GM23248 (cell line): ENCODE measurements around the gene PCBP3. TPM values are rescaled to one million over a fixed set of nuclear protein-coding genes. Genes with fewer than 3 reads are reported as not detected.
"Not testable (repeated sequence)": the region's sequence is repeated elsewhere in the genome, so short reads cannot be mapped to it uniquely, and the experiment has no call there.

ENCODE experiments used
- DNase-seq: peaks from one replicate; pipeline ENCODE4 v3.0.0-alpha.2; 2015
- H2AFZ ChIP-seq: fragments of 200-600 bp; sonication (generic); 2 replicates; pipeline ENCODE4 v1.6.1; 2016; ENCODE audit warnings: antibody characterized with exemption
- H3F3A ChIP-seq: fragments of 200-600 bp; sonication (generic); 2 replicates; pipeline ENCODE4 v1.6.1; 2016; ENCODE audit warnings: mild to moderate bottlenecking, antibody characterized with exemption, mixed run types; ENCODE audit not compliant: insufficient read depth
- H3K27ac ChIP-seq: fragments of 200-600 bp; sonication (generic); 2 replicates; pipeline ENCODE4 v1.5.1; 2016; ENCODE audit warnings: mild to moderate bottlenecking
- H3K27me3 ChIP-seq: fragments of 200-600 bp; sonication (generic); replicated peaks from 2 replicates; pipeline ENCODE4 v1.6.1; 2016; ENCODE audit warnings: mild to moderate bottlenecking; ENCODE audit not compliant: insufficient read depth
- H3K36me3 ChIP-seq: fragments of 200-600 bp; sonication (generic); 2 replicates; pipeline ENCODE4 v1.6.1; 2016; ENCODE audit warnings: low read depth, mild to moderate bottlenecking
- H3K4me1 ChIP-seq: fragments of 200-600 bp; sonication (generic); 2 replicates; pipeline ENCODE4 v1.6.1; 2016; ENCODE audit warnings: mild to moderate bottlenecking; ENCODE audit not compliant: insufficient read depth
- H3K4me2 ChIP-seq: fragments of 200-600 bp; sonication (generic); one replicate; pipeline ENCODE4 v1.6.1; 2016; ENCODE audit warnings: mild to moderate bottlenecking; ENCODE audit not compliant: unreplicated experiment
- H3K4me3 ChIP-seq: fragments of 200-600 bp; sonication (generic); 2 replicates; pipeline ENCODE4 v1.5.1; 2016; ENCODE audit warnings: mild to moderate bottlenecking
- H3K79me2 ChIP-seq: fragments of 200-600 bp; sonication (generic); 2 replicates; pipeline ENCODE4 v1.6.1; 2016; ENCODE audit warnings: mild to moderate bottlenecking; ENCODE audit not compliant: insufficient read depth
- H3K9ac ChIP-seq: fragments of 200-600 bp; sonication (generic); 2 replicates; pipeline ENCODE4 v1.6.1; 2016; ENCODE audit warnings: mild to moderate bottlenecking
- H3K9me2 ChIP-seq: fragments of 200-600 bp; sonication (generic); 2 replicates; pipeline ENCODE4 v1.6.1; 2016; ENCODE audit warnings: mixed run types, mild to moderate bottlenecking, moderate library complexity; ENCODE audit not compliant: insufficient read depth
- H3K9me3 ChIP-seq: fragments of 200-600 bp; sonication (generic); one replicate; pipeline ENCODE4 v1.6.1; 2017; ENCODE audit warnings: low read depth
- H4K20me1 ChIP-seq: fragments of 200-600 bp; sonication (generic); 2 replicates; pipeline ENCODE4 v1.6.0; 2016; ENCODE audit not compliant: insufficient read depth
- EZH2 ChIP-seq: fragments of 200-600 bp; sonication (generic); IDR thresholded peaks from 2 replicates; pipeline ENCODE4 v1.6.1; 2018; ENCODE audit warnings: antibody characterized with exemption, mild to moderate bottlenecking; ENCODE audit not compliant: insufficient read depth, poor library complexity, severe bottlenecking
- EZH2phosphoT487 ChIP-seq: fragments of 200-600 bp; sonication (generic); IDR thresholded peaks from 2 replicates; pipeline ENCODE4 v1.6.1; 2018; ENCODE audit warnings: antibody characterized with exemption, moderate library complexity, mild to moderate bottlenecking, low read depth; ENCODE audit not compliant: insufficient read depth
- WGBS, 2 experiments: methylation state at CpG; one replicate each; pipeline ENCODE4 v1.1.6; 2015 to 2017; ENCODE audit warnings: low lambda C conversion rate in 2 of 2, low coverage in 1 of 2; ENCODE audit errors: missing lambda C conversion rate in 2 of 2; 5-methylcytosine and 5-hydroxymethylcytosine counted together
- in situ Hi-C: fragments of 300-500 bp; cut with MboI; formaldehyde crosslinking; loops from 2 replicates; pipeline ENCODE4 v1.15.0; 2020
- polyA plus RNA-seq: library from polyadenylated mRNA; unstranded; fragments of >200 nt; fragmentation: Nextera tagmentation; extraction: Ambion mirVana; gene quantifications from 2 replicates; pipeline ENCODE4 v1.2.1, GENCODE V29; 2016
- total RNA-seq: library from RNA; depleted of rRNA; stranded (reverse); fragments of >200 nt; shearing (Covaris generic); gene quantifications from 2 replicates; pipeline ENCODE4 v1.2.3, GENCODE V29; 2014

PCBP3 gene
- total and polyA plus RNA-seq, 2 experiments from 2014 or later, result 0.32 to 1.3 TPM

GRCh38 chr21:45883090-45883489, 239.6 kb downstream of the PCBP3 start:
- peaks cover 7% of the 10 kb centered on the region; the same call in 1 of the 2 replicates for H3K4me1 ChIP-seq
- in situ Hi-C loops, result no loop called here
- H3K27me3 ChIP-seq, result no peaks in the 10 kb centered on the region
- no peak overlapping the region for H3K9ac ChIP-seq
- TF ChIP-seq EZH2 (no peak), EZH2phosphoT487 (no peak)
- H3K79me2 ChIP-seq, result no peaks in the 10 kb centered on the region
- H4K20me1 ChIP-seq, result no peaks in the 10 kb centered on the region
- no peak for DNase-seq
- H3F3A ChIP-seq, result no peaks in the 10 kb centered on the region; the same call in 1 of the 2 replicates
- no peaks in the 10 kb centered on the region for H3K9me3 ChIP-seq
- no peak overlapping the region for H3K27ac ChIP-seq
- no peaks in the 10 kb centered on the region for H3K9me2 ChIP-seq
- WGBS, 2 experiments, result 97 to 98% methylated on average over 4 of the region's 4 CpGs
- H3K4me2 ChIP-seq, result no peak overlapping the region
- H2AFZ ChIP-seq, result no peak overlapping the region
- no peak overlapping the region for H3K4me3 ChIP-seq
- no peaks in the 10 kb centered on the region for H3K36me3 ChIP-seq

GRCh38 chr21:45885597-45885929, 242.0 kb downstream of the PCBP3 start:
- H3K4me1 ChIP-seq, result peaks cover 7% of the 10 kb centered on the region; the same call in 1 of the 2 replicates
- H4K20me1 ChIP-seq, result no peaks in the 10 kb centered on the region
- H3K27ac ChIP-seq, result no peak overlapping the region
- no peaks in the 10 kb centered on the region for H3K9me2 ChIP-seq
- 77 to 81% methylated on average over 3 of the region's 3 CpGs for WGBS, 2 experiments
- H3K79me2 ChIP-seq, result no peaks in the 10 kb centered on the region
- H2AFZ ChIP-seq, result no peak overlapping the region
- TF ChIP-seq EZH2phosphoT487 (no peak), EZH2 (no peak)
- H3K9me3 ChIP-seq, result no peaks in the 10 kb centered on the region
- H3K27me3 ChIP-seq, result peaks cover 10% of the 10 kb centered on the region; the same call in 1 of the 2 replicates
- H3K4me2 ChIP-seq, result no peak overlapping the region
- no peaks in the 10 kb centered on the region; the same call in 1 of the 2 replicates for H3F3A ChIP-seq
- no peak overlapping the region for H3K4me3 ChIP-seq
- no peak overlapping the region for H3K9ac ChIP-seq
- in situ Hi-C loops, result no loop called here
- no peak for DNase-seq
- H3K36me3 ChIP-seq, result no peaks in the 10 kb centered on the region

GRCh38 chr21:45885930-45886601, 242.5 kb downstream of the PCBP3 start:
- H3K4me1 ChIP-seq, H3K79me2 ChIP-seq, H2AFZ ChIP-seq, DNase-seq, H3F3A ChIP-seq, H4K20me1 ChIP-seq, H3K4me2 ChIP-seq, H3K4me3 ChIP-seq, in situ Hi-C loops, H3K9me3 ChIP-seq, H3K27ac ChIP-seq, H3K9ac ChIP-seq, H3K9me2 ChIP-seq, H3K36me3 ChIP-seq: not testable (repeated sequence)
- peaks cover 15% of the 10 kb centered on the region; the same call in 1 of the 2 replicates for H3K27me3 ChIP-seq
- 90% methylated on average over 4 to 21 of the region's 21 CpGs for WGBS, 2 experiments

GRCh38 chr21:45886610-45887026, 243.1 kb downstream of the PCBP3 start:
- Histone ChIP-seq H4K20me1 (no peaks in the 10 kb centered on the region), H3K4me2 (no peak overlapping the region), H3K79me2 (no peaks in the 10 kb centered on the region), H3K9me2 (no peaks in the 10 kb centered on the region), H2AFZ (peak overlapping the region; percentile 36), H3K4me1 (peaks cover 7% of the 10 kb centered on the region; the same call in 1 of the 2 replicates), H3K9me3 (no peaks in the 10 kb centered on the region), H3K4me3 (no peak overlapping the region), H3F3A (no peaks in the 10 kb centered on the region; the same call in 1 of the 2 replicates), H3K27me3 (peaks cover 19% of the 10 kb centered on the region; the same call in 1 of the 2 replicates), H3K27ac (no peak overlapping the region), H3K36me3 (no peaks in the 10 kb centered on the region), H3K9ac (peak overlapping the region; percentile 51)
- in situ Hi-C loops, result no loop called here
- no peak for DNase-seq
- TF ChIP-seq EZH2phosphoT487, result no peak
- TF ChIP-seq EZH2, result no peak
- WGBS, 2 experiments, result 42 to 51% methylated on average over 10 to 11 of the region's 11 CpGs
